Ramos (cell line): ENCODE data around the gene WDR5.

ENCODE experiments used
- in situ Hi-C: fragments of 300-500 bp; cut with MboI; formaldehyde crosslinking; loops from one replicate; pipeline ENCODE4 v1.14.3; 2022; ENCODE audit warnings: low sequenced_read_pairs; ENCODE audit not compliant: unreplicated experiment

Gene WDR5

DNA sequence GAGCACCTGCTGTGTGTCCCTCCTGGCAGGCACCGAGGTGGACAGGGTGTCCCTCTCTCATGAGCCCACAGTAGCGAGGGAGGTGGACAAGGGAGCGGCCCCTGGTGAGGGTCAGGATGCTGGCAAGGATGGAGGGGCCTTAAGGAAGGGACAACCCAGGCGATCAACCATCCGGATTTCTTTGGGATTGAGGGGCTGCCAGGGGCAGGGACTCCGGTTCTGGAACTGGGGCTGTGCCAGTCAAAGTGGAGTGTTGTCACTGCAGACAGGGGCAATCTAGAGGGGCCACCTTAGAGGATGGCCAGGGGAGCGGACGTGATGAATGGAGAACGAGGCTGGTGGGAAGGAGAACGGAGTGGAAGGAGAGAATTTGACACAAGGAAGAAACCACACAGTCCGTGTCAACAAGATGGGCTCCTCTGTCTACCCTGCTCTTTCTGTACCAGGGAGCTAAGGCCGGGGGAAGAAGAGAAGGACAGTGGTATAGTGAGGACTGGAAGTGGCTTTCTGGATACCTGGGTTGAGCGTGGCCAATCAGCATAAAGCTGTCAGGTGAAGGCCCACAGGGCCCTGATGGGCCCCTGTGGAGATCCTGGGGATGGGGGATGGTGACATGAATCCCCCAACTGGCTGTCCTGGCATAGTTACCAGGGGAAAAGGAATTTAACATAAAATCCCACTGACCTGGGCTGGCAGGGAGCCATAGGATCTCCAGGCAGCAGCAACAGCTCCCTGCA, 4.2 kb upstream of the WDR5 start:
- in situ Hi-C loops: no loop called here

DNA sequence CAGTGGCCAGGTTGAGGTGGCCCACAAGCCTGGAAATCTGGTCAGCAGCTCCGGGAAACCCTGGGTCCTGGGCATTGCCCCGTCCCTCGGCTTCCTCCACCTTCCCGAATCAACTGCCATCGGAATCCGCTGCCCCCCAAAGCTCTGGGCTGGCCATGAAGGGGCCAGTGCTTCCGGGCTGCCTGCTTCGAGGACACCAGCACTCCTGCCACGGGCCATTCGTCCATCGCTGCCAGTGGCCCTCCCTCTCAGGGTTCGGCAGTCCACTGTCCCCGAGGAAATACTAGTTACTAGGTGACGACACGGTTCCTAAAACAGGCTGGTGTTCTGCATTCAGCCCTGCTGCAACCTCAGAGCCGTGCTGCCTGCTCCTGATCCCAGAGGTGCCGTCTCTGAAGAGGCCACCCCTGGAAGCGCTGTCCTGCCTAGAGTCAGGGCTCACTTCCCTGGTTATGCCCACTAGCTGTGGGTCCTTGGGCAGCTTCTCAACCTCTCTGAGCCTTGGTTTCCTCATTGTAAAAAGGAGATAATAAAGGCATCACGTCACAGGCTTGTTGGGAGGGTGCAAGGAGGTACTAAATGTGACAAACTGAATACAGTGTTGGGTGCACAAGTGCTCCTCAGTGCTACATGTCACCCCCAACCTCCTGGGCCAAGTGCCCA, 3.5 kb upstream of the WDR5 start:
- in situ Hi-C loops: no loop called here

DNA sequence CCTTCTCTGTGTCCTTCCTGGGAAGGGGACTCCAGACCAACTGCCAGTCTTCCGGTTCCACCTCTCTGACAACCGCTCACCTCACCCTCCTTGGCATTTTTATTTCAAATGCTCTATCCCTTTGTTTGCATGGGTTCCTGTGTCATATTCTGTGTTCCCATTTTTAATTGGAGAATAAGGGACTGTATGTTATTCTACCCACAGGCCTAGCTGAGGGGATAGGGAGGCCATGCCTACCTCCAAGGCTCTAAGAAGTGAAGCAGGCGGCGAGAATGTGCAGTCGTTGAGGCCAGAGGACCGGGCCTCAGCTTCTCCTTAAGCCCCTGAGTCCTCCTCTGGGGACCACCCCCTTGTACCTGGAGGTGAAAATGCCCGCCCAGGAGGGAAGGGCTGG, 936 bp upstream of the WDR5 start:
- in situ Hi-C loops: no loop called here

DNA sequence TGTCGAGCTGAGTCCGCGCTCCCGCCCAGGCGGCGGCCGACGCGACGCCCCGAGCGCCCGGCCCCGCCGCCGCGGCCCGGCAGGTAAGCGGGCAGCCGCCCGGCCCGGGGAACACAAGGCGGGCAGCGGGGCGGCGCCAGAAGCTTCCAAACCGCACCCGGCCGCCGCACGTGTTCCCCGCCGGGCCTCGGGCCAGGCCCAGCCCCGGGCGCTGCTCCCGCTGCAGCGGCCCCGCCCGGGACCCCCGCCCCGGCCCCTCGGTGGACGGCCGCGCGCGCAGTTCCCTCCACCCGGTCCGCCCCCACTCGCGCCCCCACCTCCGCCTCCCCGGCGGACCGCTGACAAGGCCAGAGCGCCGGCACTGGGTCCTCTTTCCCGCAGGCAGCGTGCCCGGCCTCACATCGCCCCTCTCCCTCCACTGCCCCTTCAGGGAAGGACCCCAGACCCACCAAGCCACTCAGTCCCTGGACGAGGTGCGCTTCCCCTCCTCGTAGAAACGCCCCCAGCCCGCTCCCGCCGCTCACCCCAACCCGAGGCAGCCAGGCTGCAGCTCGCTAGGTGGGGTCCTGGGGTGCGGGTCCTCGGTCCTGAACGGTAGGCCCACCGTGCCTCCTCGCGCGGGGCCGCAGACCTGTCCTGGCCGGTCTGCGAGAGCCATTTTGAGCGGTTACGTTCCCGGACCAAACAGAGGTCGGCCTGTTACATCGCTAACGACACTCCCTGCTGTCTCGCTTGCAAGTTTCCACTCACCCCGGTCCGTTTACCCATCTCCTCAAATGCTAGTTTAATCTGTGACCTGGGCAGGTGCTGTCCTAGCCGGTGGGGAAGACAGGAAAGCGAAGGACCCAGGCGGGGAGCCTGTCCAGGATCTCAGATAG, 475 bp downstream of the WDR5 start:
- in situ Hi-C loops: no loop called here

DNA sequence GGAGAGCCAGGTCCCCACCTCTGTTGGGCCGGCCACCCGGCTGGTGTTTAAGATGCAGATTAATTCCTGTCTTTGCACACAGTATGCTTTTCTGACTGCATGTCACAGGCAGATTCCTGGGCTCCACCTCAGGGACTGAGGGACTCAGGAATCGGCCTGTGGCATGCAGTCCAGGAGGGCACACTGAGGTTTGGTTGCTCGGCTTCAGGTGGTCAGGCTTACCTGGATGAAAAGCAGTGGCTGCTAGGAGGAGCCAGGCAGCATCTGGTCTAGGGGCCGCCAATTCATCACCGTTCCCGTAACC, 1.1 kb downstream of the WDR5 start:
- in situ Hi-C loops: no loop called here

DNA sequence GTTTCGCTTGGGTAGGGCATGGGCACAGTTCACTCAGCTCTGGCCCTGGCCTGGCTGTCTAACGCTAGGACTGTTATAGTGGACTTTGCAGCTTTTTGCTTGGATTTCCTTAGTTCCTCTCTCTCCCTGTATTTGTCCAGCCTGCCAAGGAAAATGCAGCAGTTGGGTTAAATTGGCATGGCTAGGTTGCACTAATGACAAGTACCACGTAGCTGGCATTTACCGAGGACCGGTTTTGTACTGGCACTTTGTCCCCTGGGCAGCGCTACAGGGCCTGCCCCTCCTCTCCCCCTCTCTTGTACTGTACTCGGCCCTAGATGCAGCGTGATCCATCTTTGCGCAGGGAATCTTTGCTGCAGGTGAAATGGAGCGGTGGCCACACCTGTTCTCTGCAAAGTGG, 2.4 kb downstream of the WDR5 start:
- in situ Hi-C loops: no loop called here

DNA sequence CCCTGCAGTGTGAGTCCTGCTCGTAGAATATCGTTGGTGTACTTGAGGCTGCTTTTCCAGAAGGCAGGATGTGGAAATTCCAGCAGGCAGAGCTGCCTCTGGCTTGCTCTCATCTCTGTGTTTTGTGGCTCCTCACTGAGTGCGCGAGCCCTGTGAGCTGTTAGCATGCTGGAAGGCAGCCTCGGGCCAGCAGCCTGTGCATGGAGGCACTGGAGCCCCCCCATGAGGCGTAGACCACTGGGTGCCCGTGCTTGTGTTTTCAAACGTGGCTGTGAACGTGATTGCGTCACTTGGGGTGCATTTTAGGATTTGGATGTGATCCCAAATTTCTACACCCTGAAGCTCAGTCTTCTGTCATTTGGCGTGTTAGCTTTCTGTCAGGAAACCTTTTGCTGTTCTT, 3.2 kb downstream of the WDR5 start:
- in situ Hi-C loops: no loop called here

DNA sequence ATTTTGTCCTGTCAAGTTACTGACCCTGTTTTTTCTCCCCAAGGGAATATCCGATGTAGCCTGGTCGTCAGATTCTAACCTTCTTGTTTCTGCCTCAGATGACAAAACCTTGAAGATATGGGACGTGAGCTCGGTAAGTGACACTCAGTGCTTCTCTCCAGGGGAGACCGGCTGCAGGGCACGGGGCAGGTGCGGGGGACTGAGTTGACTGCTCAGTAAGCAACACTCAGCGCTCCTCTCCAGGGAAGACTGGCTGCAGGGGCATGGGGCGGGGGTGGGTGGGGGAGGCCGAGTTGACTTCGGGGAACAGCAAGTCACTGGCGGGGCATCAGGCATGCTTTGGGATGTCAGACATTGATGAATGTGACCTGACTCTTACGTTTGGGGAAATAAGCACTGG, 6.0 kb downstream of the WDR5 start:
- in situ Hi-C loops: no loop called here

DNA sequence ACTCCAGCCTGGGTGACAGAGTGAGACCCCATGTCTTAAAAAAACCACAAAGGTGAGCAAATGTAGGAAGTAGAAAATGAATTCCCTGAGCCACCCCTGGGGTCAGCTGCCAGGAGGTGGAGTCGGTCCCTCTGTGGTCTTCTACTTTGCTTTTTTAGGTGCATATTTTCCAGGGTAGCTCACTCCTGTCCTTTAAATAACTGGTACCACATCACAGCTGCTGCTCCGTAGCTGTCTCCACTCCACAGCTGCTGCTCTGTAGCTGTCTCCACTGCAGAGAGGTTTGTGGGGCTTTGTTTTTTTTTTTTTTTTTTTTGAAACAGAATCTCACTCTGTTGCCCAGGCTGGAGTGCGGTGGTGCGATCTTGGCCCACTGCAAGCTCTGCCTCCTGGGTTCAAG, 8.9 kb downstream of the WDR5 start:
- in situ Hi-C loops: no loop called here

DNA sequence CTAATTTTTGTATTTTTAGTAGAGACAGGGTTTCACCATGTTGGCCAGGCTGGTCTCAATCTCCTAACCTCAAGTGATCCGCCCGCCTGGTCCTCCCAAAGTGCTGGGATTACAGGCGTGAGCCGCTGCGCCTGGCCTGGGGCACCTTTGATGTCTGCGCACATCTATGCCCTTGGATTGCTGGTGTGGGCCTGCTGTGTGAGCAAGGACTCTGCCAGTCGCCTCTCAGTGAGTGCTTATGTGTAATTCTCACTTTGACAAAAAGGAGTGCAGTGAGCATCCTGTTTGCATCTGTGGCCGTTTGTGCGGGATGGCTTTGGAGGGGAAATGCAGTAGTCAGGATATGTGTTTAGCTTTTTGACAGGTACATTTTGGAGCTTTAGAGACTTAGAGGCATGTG, 9.4 kb downstream of the WDR5 start:
- in situ Hi-C loops: no loop called here

DNA sequence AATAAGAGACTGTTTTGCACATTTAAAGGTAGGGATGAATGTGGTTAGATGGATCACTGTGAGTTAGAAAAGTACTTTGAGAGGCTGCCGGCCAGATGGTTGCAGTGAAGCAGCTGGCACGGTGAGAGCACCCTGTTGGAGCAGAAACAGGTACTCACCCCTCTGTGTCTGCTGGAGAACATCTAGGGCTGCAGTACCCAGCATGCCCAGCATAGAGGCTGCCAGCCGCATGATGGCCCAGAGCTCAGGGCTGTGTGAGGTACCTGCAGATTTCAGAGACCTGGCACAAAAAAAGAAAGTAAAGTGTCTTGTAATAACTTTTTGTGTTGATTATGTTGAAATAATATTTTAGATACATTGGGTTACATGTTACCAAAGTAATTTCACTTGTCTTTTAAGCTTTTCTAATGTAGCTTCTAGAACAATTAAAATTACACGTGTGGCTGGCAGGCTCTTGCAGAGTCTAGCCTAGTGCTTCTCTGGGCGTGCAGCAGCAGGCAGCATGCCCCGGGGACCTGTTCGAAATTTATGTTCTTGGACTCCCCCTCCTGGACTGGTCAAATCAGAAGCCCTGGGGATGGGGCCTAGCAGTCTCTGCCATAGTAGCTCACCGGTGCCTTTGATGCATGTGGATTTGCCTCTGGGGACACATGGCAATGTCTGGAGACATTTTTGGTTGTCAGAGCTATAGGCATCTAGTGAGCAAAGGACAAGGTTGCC, 11.1 kb downstream of the WDR5 start:
- in situ Hi-C loops: no loop called here

DNA sequence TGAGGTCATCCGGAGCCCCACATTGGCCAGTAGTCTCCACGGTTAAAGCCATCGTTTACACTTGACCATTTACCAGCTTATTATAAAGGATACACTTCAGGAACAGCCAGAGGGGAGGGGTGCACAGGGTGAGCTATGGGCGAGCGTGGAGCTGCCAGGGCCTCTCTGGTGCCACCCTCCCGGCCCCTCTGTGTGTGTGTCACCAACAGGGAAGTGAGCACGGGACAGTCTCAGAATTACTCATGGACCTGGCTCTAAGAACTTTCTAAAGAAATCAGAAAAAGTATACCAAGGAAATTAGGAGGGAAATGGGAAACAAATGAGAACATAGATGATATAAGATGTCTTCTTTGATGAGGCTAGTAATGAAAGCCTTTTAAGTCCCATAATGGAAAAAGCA, 13.5 kb downstream of the WDR5 start:
- in situ Hi-C loops: no loop called here

DNA sequence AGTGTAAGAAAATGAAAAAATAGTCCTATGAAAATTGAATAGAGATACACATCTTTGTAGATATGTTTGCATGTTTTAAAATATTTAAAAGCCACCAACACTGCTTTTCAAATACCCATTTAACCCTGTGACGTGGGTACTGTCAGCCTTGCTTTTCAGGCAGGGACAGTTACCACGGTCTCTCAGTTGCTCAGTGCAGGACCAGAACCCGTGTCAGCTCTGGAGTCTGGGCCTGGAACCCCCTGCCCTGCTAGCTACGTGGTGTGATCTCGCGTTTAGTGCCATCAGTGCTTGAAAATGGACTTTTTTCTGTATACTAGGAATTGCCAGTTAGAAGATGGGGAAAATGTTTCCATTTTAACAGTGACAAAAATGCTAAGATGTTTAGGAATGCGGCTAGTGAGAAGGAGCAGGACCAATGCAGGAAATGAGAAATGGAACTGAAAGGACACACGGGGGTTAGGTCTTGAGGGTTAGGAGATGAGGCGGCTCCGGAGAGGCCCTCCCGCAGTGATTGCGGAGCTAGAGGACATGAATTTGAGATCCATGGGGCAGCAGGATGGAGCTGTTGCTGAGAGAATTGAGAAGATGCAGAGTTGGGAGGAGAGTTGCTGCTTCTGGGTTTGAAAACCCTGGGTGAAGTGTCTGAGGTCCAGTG, 14.8 kb downstream of the WDR5 start:
- in situ Hi-C loops: no loop called here

DNA sequence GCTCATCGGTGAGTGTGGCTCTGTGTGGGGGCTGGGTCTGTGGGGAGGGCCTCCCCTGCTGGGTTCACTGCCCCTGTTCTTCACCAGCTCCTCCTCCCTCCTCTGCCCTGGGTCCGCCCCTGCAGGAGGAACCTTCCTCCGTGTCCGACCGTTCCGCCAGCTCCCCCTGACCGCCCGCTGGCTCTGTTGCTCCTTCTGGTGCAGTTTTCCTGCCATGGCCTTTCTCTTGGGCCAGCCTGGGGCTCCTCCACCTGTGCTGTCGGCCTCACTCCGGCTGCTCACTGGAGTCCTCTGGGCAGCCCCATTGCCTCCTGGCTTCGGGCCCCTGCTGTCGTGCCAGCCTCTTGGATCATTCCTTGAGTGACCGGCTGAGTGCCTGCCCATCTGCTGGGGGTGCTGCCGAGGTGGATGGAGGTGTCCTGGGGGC, 16.2 kb downstream of the WDR5 start:
- in situ Hi-C loops: no loop called here

DNA sequence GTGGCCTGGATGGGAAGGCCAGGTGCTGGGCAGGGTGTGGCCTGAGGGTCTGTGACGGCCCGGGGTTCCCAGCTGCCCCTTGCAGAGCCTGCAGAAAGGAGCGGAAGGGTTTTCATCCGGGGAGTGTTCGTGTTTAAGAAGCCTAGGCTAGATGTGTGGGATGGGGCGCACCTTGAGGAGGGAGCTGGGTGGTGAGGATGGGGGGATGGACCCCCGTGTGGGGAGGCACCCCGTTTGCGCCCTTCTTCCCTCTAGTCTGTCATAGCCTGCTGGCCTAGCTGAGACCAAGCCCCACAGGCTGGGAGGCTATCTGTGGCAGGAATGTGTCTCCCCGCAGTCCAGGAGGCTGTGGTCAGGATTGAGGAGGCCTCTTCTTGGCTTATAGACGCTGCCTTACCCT, 16.6 kb downstream of the WDR5 start:
- in situ Hi-C loops: no loop called here

DNA sequence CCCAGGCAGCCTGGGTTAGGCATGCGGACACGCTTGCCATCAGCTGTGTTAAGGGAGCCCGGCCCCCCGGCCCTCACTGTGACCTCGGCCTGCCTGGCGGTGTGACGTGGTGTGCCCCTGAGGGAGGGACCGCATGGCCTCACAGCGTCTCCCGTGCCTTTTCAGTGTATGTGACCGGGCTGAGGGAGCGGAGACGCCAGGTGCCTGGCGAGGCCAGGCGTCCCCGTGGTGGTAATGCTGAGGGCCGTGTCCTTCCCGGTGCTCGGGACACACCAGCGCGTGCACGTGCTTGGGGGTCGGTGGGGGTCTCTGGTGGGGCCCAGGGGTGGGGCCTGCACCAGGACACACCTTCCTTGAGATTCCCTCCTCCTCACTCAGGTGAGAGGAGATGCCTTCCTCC, 17.6 kb downstream of the WDR5 start:
- in situ Hi-C loops: no loop called here

DNA sequence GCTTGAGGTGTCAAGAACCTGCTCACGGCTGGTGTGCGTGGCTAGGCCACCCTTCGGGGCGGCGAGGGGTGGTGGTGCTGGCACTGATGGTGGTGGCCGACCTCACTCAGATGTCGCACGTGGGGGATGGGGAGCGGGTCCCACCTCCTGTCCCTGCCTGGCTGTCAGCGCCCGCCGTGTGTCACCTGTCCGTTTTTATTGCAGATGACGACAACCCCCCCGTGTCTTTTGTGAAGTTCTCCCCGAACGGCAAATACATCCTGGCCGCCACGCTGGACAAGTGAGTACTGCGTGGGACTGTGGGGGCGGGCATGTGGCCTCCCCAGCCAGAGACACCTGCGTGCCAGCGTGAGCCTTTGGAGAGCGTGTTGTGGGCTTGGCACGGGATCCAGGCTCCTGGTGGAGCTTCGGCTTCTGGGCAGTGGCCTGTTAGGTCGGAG, 18.4 kb downstream of the WDR5 start:
- in situ Hi-C loops: no loop called here

DNA sequence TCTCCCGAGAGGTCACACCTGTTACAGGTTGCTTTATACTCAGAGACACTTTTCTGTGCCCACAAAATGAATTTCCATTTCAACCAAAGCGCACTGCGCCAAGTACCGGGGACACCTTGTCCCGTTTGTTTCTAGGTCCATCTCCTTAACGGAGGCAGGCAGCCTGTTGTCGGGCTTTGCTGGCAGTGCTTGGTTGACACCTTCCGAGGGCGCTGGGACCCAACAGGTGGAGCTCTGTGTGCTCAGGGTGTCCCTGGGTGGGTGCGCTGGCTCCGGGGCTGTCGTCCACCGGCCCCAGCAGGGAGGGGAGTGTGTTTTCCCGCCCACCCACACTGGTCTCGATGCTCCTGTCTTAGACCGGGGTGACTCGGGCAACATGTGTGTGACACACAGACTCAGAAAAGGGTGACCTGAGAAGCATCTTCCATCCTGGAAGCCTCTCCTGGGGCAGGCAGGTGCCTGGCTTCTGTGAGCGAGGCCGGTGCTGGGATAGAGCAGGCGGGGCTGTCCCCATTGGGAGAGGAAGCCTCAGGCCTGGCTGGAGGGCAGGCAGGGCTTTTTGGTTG, 20.0 kb downstream of the WDR5 start:
- in situ Hi-C loops: no loop called here

DNA sequence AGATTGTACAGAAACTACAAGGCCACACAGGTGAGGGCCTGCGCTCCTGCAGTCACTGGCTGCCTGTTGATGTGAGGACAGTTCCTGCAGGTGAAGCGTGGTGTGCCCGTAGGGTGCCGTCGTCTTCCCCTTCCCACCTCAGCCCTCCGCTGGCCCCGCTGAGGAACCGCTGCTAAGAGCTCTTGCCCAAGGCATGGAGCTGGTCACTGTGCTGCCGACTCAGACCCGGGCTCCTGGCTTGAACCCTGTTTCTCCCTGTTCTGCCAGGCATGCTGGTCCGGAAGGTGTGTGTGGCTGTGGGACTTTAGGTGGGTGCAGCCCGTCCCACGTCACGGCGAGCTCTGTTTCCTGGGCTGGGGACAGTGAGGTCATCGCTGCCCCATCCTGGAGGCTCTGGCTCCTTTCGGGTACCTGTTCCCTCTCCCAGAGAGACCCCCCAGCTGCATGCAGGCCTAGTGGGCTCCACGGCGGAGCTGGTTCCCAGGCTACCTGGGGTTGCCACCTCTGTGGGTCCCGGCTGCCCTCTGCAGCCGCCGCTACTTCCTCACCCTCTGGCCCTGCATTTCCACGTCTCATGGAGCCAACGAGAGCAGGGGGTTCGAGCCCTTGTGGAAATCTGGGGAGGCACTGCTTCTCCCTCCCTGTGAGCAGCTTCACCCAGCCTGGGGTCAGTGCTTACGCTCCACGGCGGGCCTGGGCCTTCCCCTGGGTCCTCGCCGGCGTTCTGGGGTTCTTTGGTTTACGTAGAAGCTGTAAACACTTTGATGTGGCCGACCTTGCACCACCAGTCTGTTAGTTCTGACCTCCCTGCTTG, 20.9 kb downstream of the WDR5 start:
- in situ Hi-C loops: no loop called here
